Ovary (tissue), 9 donors: ENCODE data around the gene FBXO7. TPM values are rescaled to one million over a fixed set of nuclear protein-coding genes. Genes with fewer than 3 reads are reported as not detected.
A peak's percentile ranks its signal among the peaks of the same experiment; 100 is the strongest.

Experiments
- DNase-seq, 5 donors: peaks; one replicate each; pipeline ENCODE4 v3.0.0-alpha.2; 2019 to 2020
- H3K27ac ChIP-seq, 2 donors: fragments of 200-600 bp; one replicate each; pipeline versions ENCODE4 v1.5.1 to v1.8.0; 2019 to 2022
- H3K27me3 ChIP-seq: fragments of 200-600 bp; one replicate; pipeline ENCODE4 v1.8.0; 2022
- H3K36me3 ChIP-seq: fragments of 200-600 bp; sonication (generic); one replicate; pipeline ENCODE4 v1.5.1; 2019
- H3K4me1 ChIP-seq: one replicate; pipeline ENCODE4 v1.8.1; 2013; ENCODE audit warnings: mild to moderate bottlenecking, moderate library complexity; ENCODE audit not compliant: insufficient read depth
- H3K4me3 ChIP-seq: fragments of 200-600 bp; sonication (generic); one replicate; pipeline ENCODE4 v1.5.1; 2017
- H3K9me3 ChIP-seq, 2 donors: fragments of 200-600 bp in 1 of 2; sonication (generic) in 1 of 2; one replicate each; pipeline versions ENCODE4 v1.5.1 to v1.8.1; 2013 to 2019; ENCODE audit warnings: mild to moderate bottlenecking in 1 of 2, moderate library complexity in 1 of 2
- EP300 ChIP-seq: sonication (generic); formaldehyde crosslinking; IDR thresholded peaks from one replicate; pipeline ENCODE4 v1.6.1; 2017; ENCODE audit warnings: antibody characterized with exemption
- POLR2A ChIP-seq: fragments of 450-650 bp; IDR thresholded peaks from one replicate; pipeline ENCODE4 v1.6.1; 2017; ENCODE audit warnings: antibody characterized with exemption, mild to moderate bottlenecking, moderate library complexity
- WGBS, 3 donors: extraction: QIAGEN DNeasy Blood & Tissue Kit in 1 of 3; methylation state at CpG; one replicate each; pipeline versions ENCODE4 v1.1.5 to v1.1.7; 2013 to 2017; 5-methylcytosine and 5-hydroxymethylcytosine counted together
- intact Hi-C, 4 donors: fragments of 100-400 bp; cut with DNase I; formaldehyde crosslinking; loops; one replicate each; pipeline versions ENCODE4 v1.11.0 to v1.15.1; 2022 to 2023
- polyA plus RNA-seq, 2 donors: library from polyadenylated mRNA; stranded (reverse); fragments of 200-250 nt in 1 of 2; fragments of 350-450 nt in 1 of 2; fragmentation: Illumina TruSeq in 1 of 2; extraction: RNeasy Lipid Tissue Mini Kit (QIAGEN cat#74804) in 1 of 2; gene quantifications; one replicate each; pipeline ENCODE4 v1.2.3, GENCODE V29; 2013 to 2014
- total RNA-seq, 7 donors: library from RNA; depleted of rRNA in 2 of 7; stranded (reverse); fragments of >200 nt in 2 of 7; fragmentation: NEBNext Ultra II Directional in 3 of 7; extraction: Animal tissue kit (Norgen Biotek cat#: 25700) in 3 of 7; gene quantifications; one replicate each; pipeline versions ENCODE4 v1.1.0 to v1.2.4, GENCODE V29; 2016 to 2023
- TF ChIP-seq, protein P1 (sequence below), 3 donors: fragments of 450-650 bp in 2 of 3; fragments of 200-600 bp in 1 of 3; IDR thresholded peaks; one replicate each; pipeline versions ENCODE4 v1.5.1 to v1.8.0; 2016 to 2022; ENCODE audit warnings: antibody characterized with exemption in 3 of 3, mild to moderate bottlenecking in 1 of 3
- donor health status: DM: no; HTN: no; CAD: no; lungs with moderate emphysema.
- donor health status: DM: no; HTN: no; CAD: no.
- donor health status: Bipolar disorder and iron deficiency.
- donor health status: DM: yes; HTN: yes; CAD: no.
- donor health status: DM: no; HTN: no; CAD: no.
- donor health status: DM: yes; HTN: yes; CAD: no.

The FBXO7 gene
- total and polyA plus RNA-seq, 9 donors, result 69.7 to 151 (median 85.6) TPM

DNA sequence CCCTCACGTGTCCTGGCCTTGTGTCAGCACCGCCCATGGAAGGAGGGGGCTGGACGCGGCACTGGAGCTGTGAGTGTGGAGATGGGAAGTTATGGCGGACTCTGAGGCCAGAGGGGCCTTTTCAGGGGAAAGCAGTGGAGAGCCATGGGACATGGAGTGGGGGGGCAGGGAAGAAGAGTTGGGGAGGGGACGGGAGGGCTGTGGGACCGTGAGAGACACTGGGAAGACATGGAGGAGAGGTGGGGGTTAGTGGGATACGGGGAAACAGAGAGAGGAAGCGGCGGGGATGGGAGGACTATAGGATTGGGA, 58.2 kb downstream of the FBXO7 start:
- no peak for TF ChIP-seq EP300
- no peak for TF ChIP-seq POLR2A
- TF ChIP-seq, protein P1, sequence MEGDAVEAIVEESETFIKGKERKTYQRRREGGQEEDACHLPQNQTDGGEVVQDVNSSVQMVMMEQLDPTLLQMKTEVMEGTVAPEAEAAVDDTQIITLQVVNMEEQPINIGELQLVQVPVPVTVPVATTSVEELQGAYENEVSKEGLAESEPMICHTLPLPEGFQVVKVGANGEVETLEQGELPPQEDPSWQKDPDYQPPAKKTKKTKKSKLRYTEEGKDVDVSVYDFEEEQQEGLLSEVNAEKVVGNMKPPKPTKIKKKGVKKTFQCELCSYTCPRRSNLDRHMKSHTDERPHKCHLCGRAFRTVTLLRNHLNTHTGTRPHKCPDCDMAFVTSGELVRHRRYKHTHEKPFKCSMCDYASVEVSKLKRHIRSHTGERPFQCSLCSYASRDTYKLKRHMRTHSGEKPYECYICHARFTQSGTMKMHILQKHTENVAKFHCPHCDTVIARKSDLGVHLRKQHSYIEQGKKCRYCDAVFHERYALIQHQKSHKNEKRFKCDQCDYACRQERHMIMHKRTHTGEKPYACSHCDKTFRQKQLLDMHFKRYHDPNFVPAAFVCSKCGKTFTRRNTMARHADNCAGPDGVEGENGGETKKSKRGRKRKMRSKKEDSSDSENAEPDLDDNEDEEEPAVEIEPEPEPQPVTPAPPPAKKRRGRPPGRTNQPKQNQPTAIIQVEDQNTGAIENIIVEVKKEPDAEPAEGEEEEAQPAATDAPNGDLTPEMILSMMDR (IDR thresholded peaks at IDR 0.05), result no peak
- intact Hi-C loops, result loop anchor here (5.0 to 10.0 kb wide), 4 partner anchors 92 to 272 kb away; partner anchors contain the start of gene TIMP3 (in 2 of the 4)
- H3K27ac ChIP-seq, result peak overlapping the region; percentile 1 to 53
- 49 to 56% (median 50%) methylated on average over 10 of the region's 10 CpGs for WGBS, 3 donors
- H3K4me3 ChIP-seq, result no peak overlapping the region
- DNase-seq, result peak in 3 of 5 donors; percentile 79 to 85 (median 82)
- H3K27me3 ChIP-seq, result no peaks in the 10 kb centered on the region
- no peaks in the 10 kb centered on the region for H3K36me3 ChIP-seq
- no peaks in the 10 kb centered on the region for H3K9me3 ChIP-seq
- H3K4me1 ChIP-seq, result peaks cover 22% of the 10 kb centered on the region

DNA sequence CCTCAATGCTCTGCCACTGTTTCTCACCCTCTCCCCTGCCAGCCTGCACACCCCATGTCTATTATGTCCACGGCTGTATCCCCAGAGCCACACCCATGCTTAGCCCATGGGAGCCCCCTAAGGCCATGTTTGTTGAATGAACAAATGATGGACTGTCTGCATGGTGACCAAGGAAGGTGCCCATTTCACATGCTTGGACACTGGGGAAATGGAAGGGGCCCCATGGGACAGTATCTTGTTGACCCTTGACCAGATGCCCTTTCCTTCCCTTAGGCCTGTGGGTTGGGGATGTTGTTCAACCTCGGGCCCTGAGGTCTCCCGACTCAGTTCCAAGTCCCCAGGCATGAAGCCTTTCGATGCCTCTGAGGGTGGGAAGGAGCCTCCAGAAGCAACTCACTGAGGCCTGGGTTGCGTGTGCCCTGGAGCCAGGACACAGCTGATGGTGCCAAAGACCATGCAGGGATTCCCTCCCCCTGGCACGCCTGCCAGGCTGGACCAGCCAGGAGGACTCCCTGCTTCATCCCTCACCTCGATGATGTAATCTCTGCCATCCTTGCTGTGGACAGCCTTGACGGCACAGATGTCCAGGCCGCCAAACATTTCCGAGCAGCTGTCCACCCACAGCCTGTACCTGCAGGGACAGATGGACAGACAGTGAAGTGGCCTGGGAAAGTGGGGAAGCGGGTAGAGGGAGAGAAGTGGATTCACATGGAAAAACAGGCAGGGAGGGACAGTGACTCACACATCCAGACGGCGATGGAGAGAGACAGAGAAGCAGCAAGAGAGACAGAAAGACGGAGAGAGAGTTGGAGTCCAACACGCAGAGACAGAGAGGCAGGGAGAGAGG, 58.9 kb downstream of the FBXO7 start:
- no peak for DNase-seq
- H3K4me1 ChIP-seq, result peaks cover 22% of the 10 kb centered on the region
- H3K4me3 ChIP-seq, result no peak overlapping the region
- H3K27ac ChIP-seq, result no peak overlapping the region
- WGBS, 3 donors, result 88 to 94% (median 88%) methylated on average over 15 of the region's 15 CpGs
- no peaks in the 10 kb centered on the region for H3K27me3 ChIP-seq
- H3K36me3 ChIP-seq, result no peaks in the 10 kb centered on the region
- intact Hi-C loops, result loop anchor here (2.0 to 10.0 kb wide), 5 partner anchors 89 to 271 kb away; partner anchors contain the start of gene TIMP3 (in 2 of the 4)
- H3K9me3 ChIP-seq, result no peaks in the 10 kb centered on the region
- TF ChIP-seq, protein P1 (IDR thresholded peaks at IDR 0.05), result no peak
- TF ChIP-seq POLR2A, result no peak
- TF ChIP-seq EP300, result no peak

DNA sequence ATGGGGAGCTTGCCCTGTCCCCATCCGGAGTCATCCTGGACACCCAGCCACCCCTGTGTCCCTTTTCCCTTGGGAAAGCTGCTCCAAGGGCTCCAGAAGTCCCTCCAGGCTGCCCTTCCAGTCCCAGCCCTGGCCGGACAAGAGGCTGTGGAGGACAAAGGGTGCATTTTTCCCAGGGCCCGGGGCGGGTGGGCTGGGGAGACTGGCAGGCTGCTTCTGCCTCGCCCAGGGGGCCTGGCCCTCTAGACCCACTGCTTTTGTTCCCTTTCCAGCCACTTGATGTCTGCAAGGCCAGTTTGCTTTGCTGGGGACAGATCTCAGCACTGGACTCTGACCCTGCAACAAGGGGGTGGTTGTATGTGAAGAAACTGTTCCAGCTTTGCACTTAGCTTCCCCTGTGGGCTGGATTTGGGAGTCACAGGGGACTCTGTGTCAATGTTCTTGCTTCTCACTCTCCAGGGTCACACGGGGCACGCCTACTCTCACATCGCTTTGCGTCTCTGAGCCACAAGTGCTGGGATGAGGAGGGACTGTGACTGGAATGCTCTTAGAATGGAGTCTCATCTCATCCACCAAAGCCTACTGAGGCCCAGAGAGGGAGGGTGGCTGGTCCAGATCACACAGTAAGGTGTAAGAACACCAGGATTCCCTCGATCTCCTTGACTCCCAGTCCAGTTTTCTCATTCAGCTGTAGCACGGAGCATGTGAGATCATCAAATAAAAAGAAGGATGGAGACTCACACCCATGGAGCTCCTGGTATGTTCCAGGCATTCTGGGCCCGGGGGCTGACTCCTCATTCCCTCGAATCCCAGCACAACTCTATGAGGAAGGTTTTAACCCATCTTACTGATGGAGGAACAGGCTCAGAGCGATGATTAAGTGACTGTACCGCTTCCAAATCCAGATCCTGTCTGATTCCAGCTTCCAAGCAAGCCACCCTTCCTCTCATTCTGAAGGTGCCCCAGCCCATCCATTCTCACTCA, 59.9 kb downstream of the FBXO7 start:
- no peak overlapping the region for H3K27ac ChIP-seq
- WGBS, 3 donors, result 82 to 84% (median 84%) methylated on average over 14 to 15 of the region's 15 CpGs
- TF ChIP-seq EP300 (no peak), POLR2A (no peak)
- TF ChIP-seq, protein P1 (IDR thresholded peaks at IDR 0.05), result no peak
- H3K36me3 ChIP-seq, result no peaks in the 10 kb centered on the region
- H3K4me1 ChIP-seq, result peaks cover 20% of the 10 kb centered on the region
- intact Hi-C loops, result loop anchor here (2.0 to 10.0 kb wide), 5 partner anchors 88 to 270 kb away; partner anchors contain the start of gene TIMP3 (in 2 of the 4)
- H3K4me3 ChIP-seq, result no peak overlapping the region
- no peak for DNase-seq
- no peaks in the 10 kb centered on the region for H3K9me3 ChIP-seq
- no peaks in the 10 kb centered on the region for H3K27me3 ChIP-seq

DNA sequence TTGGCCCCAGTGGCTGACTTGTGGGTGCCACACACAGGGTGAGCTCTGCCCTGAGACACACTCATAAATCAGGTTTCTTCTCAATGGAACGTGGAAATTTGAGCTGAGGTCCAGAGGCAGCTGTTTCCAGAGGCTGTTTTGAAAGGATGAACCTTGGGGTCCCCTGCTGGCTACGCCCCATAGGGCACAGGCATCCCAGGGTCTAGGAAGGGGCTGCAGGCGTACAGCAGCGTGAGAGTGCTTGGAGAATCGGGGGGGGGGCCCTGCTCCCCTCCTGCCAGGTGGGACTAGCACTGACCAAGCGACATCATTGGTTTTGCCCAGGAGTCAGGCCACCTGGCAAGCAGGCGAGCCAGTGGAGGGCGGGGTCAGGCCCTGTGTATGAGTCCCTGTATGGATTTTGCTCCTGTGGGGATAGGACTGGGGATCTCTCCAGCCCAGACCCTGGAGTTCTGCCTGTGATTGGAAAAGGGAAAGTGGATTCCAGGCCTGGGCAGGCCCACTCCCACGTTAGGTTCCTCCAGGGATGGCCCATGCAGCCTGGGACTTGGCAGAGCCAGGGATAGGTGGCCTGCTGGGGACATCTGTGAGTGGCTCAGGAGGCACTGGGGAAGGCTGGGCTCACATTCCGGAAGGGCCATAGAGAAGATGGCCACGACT, 61.0 kb downstream of the FBXO7 start:
- intact Hi-C loops, result loop anchor here (2.0 to 10.0 kb wide), 4 partner anchors 87 to 269 kb away; partner anchors contain the start of gene TIMP3 (in 1 of the 4)
- no peak overlapping the region for H3K4me3 ChIP-seq
- WGBS, 3 donors, result 91 to 96% (median 95%) methylated on average over 11 of the region's 11 CpGs
- H3K27ac ChIP-seq, result no peak overlapping the region
- H3K4me1 ChIP-seq, result peaks cover 19% of the 10 kb centered on the region
- no peaks in the 10 kb centered on the region for H3K27me3 ChIP-seq
- no peak for DNase-seq
- no peak for TF ChIP-seq POLR2A
- H3K9me3 ChIP-seq, result no peaks in the 10 kb centered on the region
- no peaks in the 10 kb centered on the region for H3K36me3 ChIP-seq
